WI38 (cell line): Measurements from ENCODE around the gene BRSK2.

Experiments
- H3K4me3 ChIP-seq: 2 replicates; pipeline ENCODE4 v1.5.1; 2011; ENCODE audit warnings: low read depth, mild to moderate bottlenecking, control low read depth, low read length
- TF ChIP-seq, protein P1 (sequence below): IDR thresholded peaks from 2 replicates; pipeline ENCODE4 v1.5.1; 2012; ENCODE audit warnings: low read depth, mild to moderate bottlenecking, control low read depth, low read length

The BRSK2 gene

GRCh38 chr11:1484695-1485503, 95.2 kb downstream of the BRSK2 start:
- TF ChIP-seq, protein P1, sequence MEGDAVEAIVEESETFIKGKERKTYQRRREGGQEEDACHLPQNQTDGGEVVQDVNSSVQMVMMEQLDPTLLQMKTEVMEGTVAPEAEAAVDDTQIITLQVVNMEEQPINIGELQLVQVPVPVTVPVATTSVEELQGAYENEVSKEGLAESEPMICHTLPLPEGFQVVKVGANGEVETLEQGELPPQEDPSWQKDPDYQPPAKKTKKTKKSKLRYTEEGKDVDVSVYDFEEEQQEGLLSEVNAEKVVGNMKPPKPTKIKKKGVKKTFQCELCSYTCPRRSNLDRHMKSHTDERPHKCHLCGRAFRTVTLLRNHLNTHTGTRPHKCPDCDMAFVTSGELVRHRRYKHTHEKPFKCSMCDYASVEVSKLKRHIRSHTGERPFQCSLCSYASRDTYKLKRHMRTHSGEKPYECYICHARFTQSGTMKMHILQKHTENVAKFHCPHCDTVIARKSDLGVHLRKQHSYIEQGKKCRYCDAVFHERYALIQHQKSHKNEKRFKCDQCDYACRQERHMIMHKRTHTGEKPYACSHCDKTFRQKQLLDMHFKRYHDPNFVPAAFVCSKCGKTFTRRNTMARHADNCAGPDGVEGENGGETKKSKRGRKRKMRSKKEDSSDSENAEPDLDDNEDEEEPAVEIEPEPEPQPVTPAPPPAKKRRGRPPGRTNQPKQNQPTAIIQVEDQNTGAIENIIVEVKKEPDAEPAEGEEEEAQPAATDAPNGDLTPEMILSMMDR: no peak

GRCh38 chr11:1485504-1485885, 95.8 kb downstream of the BRSK2 start:
- no peak overlapping the region for H3K4me3 ChIP-seq

More at GRCh38 chr11:1484695-1485503, 95.2 kb downstream of the BRSK2 start:
- H3K4me3 ChIP-seq: no peak overlapping the region

GRCh38 chr11:1486054-1486825, 96.5 kb downstream of the BRSK2 start, which contains the start of gene MOB2:
Gene MOB2 (minus strand): TSS chr11:1486779. CDS start chr11:1486556, 223 bp downstream.
- H3K4me3 ChIP-seq: no peak within 1 kb of the TSS
- TF ChIP-seq, protein P1: no peak

More at GRCh38 chr11:1485504-1485885, 95.8 kb downstream of the BRSK2 start:
- TF ChIP-seq, protein P1: no peak

GRCh38 chr11:1487091-1487850, 97.5 kb downstream of the BRSK2 start:
- TF ChIP-seq, protein P1: no peak
- no peak overlapping the region for H3K4me3 ChIP-seq

DNA sequence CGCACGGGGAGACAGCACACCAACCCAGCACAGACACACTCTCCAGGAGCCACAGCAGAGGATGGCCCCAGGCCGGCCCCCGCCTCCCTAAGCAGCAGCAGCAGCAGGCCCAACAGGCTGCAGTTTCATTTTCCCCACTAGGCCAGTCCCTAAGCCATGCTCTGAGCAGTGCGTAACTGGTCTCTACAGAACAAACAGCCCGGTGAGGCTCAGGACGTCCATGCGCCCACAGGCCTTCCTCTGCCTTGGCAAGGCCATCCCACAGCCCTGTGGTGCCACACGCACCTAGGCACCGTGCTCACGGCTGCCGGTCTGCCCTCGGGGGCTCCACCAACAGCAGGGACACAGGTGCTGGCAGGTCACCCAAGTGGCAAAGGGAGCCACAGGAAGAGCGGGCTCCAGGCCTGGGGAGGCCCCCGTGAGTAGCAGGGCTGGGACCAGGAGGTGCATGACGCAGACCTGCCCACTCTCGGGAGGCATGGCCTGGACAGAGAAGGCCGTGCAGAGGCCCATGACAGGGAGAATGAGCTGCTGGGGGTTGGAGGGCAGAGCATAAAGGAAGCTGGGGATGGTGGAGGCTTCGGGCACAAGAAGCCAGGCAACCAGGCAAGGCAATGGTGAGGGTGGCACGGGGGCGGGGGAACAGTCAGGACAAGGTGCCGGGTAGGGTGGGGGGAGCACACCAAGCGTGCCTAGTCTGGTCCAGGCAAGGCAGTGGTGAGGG, 98.3 kb downstream of the BRSK2 start:
- no peak overlapping the region for H3K4me3 ChIP-seq
- TF ChIP-seq, protein P1: no peak

- TF ChIP-seq, protein P1: no peak
- H3K4me3 ChIP-seq: no peak overlapping the region
Measured at GRCh38 chr11:1488575-1489180, 98.9 kb downstream of the BRSK2 start.
